Activated CD4-positive, alpha-beta T cell treated with anti-CD3 and anti-CD28 coated beads, Interleukin-10, Interleukin-2, amounts not matched to agents 100 ng/mL and 50 ng/mL, durations not matched to agents 16 hours and 8 hours (primary cell): ENCODE results near the gene MEGF8.

Experiments used
- DNase-seq: peaks from one replicate; pipeline ENCODE4 v3.0.0-alpha.2; 2020

Gene MEGF8, protein sequence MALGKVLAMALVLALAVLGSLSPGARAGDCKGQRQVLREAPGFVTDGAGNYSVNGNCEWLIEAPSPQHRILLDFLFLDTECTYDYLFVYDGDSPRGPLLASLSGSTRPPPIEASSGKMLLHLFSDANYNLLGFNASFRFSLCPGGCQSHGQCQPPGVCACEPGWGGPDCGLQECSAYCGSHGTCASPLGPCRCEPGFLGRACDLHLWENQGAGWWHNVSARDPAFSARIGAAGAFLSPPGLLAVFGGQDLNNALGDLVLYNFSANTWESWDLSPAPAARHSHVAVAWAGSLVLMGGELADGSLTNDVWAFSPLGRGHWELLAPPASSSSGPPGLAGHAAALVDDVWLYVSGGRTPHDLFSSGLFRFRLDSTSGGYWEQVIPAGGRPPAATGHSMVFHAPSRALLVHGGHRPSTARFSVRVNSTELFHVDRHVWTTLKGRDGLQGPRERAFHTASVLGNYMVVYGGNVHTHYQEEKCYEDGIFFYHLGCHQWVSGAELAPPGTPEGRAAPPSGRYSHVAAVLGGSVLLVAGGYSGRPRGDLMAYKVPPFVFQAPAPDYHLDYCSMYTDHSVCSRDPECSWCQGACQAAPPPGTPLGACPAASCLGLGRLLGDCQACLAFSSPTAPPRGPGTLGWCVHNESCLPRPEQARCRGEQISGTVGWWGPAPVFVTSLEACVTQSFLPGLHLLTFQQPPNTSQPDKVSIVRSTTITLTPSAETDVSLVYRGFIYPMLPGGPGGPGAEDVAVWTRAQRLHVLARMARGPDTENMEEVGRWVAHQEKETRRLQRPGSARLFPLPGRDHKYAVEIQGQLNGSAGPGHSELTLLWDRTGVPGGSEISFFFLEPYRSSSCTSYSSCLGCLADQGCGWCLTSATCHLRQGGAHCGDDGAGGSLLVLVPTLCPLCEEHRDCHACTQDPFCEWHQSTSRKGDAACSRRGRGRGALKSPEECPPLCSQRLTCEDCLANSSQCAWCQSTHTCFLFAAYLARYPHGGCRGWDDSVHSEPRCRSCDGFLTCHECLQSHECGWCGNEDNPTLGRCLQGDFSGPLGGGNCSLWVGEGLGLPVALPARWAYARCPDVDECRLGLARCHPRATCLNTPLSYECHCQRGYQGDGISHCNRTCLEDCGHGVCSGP (N-terminal part only)

DNA sequence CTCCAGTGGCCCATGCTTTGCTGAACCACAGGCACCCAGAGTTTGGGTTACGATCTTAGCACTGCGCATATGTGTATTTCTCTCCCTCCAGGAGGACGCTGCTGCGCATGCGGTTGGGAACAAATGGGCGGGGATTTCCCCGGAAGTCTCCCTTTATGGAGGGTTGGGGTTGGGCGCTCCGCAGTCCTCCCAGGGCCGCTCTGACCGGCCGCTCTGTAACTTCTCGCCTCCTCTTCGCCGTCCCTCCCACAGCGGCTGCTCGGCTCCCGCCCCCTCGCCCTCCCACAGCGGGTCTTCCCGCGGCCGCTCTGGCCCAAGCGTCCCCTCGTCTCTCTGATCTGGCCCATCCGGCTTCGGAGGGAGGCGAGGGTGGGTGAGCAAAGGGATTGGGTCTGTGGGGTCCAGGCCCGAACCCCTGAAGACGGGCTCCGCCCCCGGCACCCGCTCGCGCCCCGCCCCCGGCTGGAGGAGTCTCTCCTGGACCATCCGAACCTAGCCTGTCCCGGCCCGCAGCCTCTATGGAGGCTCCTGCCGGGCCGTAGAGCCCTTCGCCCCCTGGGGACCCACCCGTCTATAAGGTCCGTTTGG is at the start of gene MEGF8:
MEGF8 (plus strand) TSS at position 328 of the 588 bp plus-strand sequence. CDS start 609 bp downstream, outside the sequence.
- DNase-seq = peak; percentile 99

DNA sequence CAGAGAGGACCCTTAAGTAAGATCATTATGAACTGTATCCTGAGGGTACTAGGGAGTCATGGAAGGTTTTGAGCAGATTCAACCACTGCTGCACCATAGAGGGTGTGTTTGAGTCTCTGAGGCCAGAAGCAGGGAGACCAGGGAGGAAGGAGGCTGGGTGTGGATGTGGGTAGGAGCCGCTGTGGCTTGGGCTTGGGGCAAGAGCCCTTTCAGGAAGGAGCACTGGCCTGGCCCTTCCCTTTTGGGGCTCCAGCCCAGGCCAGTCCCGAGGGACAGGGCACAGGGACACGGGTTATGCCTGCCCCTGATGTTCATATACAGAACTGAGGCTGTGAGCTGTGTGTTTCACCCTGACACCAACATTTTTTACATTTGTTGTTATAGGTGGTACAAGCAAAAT is 49.2 kb upstream of the MEGF8 start:
- DNase-seq = no peak

DNA sequence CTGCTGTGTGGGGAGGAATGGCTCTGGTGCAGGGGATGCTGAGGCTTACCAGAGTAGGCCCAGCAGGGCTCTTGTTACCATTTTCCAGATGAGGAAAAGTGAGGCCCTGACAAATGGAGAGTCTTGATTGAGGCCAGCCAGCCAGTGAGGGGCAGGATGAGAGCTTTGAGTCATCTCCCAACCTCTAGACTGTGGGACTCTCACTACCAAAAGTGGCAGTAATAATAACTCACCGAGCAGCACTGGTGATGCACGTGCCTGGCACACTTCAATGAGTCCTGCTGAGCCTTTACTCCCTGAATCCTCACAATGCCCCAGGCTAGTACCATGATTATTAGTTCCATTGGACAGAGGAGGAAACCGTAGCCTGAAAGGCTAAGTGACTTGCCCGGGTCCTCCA is 48.6 kb upstream of the MEGF8 start:
- peak; percentile 84 for DNase-seq

DNA sequence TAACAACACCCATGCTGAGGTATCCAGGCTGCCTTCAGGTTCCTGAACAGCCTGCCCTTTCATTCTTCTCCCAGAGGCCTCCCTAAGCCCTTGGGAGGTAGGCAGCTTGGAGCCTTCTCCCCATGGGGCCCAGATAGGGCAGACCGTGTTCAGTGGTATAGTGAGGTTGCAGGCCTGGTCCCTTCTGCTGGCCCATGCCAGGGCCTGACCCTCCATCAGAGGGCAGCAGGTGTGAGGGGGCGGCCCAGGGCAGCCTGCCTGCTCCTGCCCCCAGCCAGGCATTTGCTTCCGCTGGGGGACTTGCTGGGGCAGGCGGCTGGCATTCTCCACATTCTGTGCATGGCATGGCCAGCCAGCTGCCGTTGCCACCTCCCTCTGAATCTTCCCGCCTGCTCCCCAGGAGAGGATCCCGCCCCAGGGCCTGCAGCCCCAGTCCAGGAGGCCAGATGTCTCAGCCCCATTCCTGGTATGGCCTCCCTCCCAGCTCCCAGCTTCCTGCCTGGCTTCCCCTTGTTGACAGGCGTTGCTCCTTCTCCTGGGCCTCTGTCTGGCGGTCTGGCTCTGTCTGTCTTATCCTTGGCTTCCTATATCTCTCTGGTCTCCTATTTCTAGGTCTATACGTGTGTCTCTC is 47.5 kb upstream of the MEGF8 start:
- DNase-seq = no peak

DNA sequence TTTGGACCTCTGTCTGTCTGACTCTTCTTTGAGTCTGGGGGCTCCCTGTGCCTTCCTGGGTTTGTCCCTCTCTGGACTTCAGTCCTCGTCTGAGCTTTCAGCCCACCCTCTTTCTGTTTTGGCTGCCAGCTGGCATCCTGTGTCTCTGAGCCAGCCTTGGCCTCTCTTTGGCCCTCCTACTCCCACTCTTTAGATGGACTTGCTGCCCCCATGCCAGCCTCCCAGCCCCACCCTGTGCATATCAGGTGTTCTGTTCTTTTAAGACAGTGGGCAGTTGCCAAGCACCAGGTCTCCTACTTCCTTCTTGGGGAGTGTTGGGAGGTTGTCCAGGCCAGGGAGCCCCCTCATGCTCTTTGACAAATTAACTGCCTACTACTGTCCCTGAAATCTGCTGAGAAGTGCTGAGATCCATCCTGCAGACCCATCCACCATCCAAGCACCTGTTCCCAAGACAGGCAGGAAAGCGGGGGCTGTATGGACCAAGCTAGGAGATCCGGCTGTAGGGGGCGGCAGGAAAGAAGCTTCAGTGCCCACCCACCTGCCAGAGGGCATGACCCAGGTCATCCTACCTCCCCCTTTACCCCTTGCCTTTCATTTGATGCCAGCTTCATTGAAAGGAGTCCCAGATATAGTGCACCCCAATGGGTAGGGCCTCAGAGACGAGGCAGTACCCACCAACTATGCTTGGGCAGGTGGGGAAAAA is 46.8 kb upstream of the MEGF8 start:
- no peak for DNase-seq

DNA sequence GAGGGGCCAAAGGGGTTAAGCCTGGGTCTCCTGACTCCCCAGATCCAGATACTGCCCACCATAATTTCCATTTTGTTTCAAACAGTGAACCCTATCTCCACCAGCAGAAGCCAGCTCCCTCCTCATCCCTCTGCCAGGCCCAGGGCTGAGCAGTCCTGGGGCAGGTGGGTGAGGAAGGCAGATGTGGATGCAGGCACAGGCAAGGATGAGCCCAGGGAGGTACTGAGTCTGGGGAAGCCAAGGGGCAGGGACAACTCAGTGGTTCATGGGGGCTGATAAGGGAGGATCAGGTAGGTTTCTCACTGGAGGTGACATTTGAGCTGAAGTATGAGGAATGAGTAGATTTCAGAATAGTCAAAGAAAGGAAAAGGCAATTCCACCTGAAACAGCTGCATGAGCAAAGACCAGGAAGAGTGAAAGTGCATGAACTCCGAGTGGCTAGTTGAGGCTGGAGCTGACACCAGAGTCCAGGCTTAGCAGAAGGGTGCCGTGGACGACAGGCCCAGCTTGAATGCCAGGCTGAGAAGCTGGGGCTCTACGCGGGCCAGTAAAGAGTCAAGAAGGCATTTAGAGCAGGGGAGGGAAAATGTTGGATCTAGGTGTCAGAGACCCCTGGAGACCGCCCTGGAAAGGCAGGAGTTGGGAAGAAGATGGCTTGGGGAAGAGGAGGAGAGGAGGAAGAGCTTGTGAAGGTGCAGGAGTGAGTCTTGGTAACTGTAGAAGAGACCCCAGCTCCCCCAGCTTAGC is 46.1 kb upstream of the MEGF8 start:
- no peak for DNase-seq

DNA sequence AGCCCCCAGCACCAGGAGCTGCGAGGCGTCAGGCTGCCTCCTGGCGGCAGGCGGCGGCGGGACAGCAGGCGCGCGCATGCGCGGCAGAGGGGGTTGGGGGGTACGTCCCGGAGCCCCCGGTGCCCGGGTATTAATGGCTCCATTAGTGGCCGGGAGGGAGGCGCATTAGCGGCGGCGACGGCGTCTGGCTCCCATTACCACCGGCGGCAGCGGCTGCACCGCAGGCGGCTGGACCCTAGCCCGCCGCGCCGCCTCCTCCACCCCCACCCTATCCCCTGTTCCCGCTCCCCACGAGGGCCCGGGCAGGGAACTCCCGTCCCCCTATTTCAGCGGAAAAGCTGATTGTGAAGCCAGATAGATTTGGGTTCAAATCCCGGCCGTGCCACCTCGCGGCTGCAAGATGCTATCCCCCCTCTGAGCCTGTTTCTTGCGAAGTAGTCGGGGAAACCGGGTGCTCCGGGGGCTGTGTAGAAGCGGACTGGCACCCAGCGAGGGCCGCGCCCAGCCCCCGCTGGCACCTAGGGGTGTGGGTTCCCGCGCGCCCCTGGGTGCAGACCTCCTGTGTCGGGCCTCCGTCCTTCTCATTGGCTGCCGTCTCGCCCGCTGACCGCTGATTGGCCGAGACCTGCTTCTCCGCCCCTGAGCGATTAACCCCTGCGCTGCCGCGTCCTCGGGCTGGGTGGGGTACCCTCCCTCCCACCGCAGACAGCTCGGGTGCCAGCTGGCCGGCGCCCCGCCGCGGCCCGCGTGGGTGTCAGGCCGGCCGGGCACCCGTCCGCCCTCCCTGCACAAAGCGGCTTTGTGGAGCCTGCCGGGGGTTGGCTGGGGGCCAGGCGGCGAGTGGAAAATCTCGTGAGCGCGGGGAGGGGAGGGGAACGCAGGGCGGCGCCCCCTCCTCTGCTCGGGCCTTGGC is 45.3 kb upstream of the MEGF8 start:
- peak; percentile 97 for DNase-seq

DNA sequence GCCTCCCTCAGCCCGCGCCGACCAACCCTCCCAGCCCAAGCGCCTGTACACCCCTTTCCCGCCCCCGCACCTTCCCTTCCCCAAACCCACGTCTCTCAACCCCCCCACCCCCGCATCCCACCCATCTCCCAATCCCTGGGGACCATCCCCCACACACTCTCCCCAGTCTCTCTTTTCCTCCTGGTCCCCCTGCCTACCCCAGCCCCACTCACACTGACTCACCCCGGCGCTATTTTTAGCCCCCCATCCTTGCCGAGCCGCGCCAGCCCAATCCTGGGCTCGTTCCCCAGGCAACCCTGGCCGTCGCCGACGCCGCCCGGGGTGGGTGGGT is 44.7 kb upstream of the MEGF8 start:
- DNase-seq = no peak

DNA sequence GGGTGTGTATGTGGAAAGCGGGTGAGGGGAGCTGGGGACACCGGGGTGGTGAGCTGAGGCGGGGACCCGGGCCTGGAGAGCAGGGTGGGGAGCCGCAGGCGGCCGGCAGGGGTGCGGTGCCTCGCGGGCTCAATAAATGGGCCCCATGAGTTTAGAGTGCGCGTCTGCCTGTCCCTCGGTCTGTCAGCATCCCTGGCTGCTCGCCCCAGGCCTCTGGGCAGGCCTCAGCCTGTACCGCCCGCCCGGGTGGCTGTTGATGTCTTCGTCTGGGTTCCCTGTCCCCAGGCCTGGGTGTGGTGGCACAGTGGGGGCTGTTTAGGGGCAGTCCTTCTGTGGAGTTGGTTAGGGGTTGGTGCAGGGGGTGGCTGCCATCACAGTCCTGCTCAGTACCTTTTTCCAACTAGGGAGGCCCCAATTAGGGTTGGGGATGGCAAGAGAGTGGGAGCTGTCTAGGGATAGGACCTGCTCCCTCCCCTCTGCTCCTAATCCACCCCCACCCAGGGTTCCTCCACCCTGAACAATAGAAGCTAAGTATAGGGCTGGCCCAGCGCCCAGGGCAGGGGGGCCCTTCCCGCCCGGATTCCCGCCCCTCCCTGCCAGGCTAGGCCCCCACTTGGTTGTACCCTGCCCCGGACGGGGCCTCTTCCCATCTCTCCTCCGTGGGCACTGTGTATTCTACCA is 44.1 kb upstream of the MEGF8 start:
- peak; percentile 44 for DNase-seq

DNA sequence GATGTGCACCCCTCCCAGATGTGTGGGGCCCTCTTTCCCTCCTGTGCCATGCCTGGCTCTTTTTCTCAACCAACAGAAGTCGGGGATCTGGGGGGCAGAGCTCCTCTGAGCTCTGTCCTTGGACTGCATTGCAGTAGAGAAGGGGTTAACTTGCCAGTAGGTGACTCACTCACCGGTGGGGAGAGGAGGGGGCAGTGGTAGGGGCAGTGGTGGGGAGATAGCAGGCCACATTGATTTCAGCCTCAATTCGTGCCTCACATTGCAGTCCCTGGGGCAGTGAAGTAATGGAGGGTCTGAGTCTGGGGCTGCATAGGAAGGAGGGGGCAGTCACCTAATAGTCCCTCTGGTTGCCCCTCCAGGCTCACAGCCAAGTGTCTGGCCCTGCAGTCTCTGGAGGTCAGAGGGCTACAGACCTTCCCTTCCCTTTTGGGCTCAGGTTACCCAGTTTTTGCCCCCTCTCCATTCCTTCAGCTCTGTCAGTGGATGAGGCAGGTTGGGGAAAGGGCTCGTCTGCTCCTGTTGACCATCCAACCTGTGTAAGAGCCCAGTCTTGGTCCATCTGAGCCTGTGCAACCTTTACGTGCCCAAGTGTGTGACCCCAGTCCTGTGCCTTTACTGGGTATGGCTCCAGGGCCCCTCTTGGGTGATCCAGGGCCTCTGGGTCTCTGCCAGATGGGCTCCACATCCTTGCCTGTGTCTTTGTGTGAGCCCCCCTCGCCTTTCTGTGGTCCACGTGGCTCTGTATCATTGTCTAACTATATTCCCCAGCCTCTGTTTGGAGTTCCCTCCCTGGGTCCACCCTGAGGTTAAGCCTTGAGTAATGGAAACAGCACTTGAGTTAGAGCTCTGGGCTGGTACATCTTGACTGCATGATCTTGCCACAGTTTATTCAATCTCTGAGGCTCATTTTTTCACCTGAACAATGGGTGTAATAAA is 43.3 kb upstream of the MEGF8 start:
- peak; percentile 35 for DNase-seq

DNA sequence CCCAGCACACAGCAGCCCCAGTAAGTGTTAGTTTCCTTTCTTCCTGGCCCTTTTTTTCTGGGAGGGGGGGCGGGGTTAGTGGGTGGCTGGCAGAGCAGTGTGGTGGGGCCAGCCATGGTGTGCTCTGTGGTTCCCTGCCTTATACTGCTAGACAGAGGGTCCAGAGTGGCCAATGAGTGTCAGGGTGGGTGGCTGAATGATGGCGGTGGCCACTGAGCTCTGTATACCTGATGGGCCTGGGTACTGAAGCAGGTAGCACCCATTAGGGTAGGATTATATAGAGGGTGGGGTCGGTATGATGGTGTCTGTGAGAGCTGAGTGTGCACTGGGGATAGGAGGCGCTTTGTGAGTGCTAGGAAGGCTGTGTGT is 42.6 kb upstream of the MEGF8 start:
- DNase-seq = no peak

DNA sequence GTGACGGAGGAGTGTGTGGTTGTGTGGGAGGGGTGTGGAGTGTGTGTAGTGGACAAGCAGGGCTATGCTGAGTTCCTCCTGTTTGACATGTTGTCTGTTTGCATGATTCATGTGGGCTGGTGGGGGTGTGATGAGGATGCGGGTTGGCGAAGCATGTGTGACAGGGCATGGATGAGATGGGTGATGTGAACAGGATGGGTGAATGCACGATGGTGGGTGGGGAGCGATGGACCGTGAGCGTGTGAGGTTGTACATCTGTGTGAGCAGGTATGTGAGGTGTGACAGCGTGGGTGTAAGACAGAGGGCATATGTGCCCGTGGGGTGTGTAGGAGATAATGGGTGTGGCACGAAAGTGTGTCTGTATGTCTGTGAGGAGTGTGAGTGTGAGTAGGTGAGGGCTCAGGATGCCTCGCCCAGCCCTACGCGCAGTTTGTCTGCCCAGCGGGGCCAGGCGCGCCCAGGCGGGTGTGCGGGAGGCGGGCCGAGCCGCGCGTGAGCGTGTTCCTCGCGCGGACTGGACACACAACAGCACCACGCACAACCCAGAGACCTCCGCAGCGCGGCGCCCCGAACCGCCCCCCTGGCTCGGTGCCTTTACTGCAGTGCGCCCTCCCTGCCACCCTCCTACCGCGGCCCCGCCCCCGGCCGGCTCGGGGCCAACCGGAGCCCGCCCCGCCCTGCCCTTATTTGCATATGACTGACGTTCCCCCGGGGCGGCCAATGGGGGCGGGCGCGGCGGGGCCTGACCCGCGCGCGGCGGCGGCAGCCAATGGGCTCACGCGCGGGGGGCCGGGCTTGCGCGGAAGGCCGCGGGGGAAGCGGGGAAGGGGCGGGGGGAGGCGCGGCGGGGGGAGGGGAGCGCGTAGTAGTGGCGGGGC is 42.0 kb upstream of the MEGF8 start:
- peak; percentile 98 for DNase-seq

DNA sequence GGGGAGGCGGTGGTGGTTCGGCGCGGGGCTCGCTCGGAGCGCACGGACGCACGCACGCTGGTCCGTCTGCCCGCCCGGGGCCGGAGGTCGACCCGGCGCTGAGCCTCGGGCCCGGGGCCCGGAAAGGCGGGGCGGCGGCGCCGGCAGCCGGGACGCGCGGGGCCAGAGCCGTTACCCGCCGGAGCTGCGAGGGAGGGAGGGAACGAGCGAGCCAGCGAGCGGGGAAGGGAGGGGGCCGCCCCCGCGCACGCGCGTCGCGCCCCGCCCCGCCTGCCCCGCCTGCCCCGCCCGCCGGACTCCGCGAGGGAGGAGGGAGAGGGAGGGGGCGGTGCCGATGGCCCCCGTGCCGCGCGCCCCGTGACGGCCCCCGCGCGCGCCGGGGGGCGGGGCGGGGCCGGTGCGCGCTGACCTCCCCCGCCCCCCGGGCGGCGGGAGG is 41.4 kb upstream of the MEGF8 start:
- peak; percentile 91 for DNase-seq

DNA sequence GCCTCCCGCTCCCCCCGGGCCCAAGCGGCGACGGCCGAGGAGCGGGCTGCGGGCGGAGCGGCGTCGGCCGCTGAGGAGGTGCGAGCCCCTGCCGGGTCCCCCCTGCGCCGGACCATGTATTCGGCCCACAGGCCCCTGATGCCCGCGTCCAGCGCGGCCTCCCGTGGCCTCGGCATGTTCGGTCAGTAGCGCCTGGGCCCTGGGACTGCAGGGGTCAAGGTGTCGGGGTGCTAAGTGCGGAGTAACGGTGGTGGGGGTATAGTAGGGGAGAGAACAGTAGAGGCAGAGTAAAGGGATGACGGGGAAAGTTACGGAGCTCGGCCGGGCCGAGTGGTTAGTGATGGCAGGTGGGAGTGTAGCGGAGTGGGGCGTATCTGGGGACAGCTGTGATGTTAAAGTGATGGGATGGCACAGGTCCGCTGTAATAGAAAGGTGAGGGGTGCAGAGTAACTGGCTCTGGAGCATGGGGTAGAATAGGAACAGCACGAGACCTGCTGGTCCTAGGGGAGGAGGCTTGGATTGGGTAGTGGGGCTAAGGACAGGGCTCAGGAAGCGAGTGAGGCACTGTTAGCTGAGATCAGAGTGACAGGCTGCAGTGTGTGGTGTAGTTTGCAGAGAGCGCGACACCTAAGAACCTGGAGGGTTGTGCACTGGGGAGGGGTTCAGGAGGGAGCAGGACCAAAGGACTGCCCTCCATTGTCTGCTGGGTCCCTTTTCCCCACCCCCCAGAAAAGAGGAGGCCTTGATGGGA is 40.7 kb upstream of the MEGF8 start:
- DNase-seq = peak; percentile 32

DNA sequence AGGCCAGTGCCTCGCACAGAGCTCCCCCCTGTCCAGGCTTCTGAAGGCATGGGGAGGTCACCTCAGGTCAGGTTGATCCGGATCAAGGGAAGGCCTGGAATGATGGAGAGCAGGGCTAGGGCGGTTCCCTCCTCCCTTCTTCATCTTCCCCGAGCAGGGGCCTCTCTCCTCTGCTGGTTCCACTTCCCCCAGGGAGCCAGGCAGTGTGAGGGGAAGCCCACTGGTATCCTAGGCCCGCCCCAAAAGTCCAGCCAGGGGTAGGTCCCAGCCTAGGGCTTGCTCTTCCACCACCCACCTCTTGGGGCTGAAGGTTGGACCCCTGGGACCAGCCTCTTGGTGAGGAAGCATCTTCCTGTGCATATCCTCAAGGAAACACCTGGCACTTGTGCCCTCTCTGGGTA is 39.9 kb upstream of the MEGF8 start:
- DNase-seq = no peak

DNA sequence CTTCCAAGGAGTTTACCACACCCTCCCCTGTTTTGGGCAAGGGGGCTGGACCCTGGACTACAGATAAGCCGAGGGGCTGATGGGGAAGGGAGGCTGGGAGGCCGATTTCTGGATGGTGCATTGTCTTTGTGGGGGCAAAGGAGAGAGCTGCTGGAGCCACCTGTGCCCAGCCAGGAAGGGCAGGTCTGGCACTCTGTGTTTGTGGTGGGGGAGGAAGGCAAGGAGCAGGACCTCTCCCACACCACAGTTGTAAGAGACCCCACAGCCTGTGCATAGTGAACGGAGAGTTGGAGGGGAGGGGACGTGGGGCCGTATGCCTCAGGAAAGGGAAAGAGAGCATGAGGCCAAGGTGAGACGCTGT is 39.5 kb upstream of the MEGF8 start:
- no peak for DNase-seq
